NCI-H82 treated with DMSO at 0.1 percent for 48 hours (cell line): Measurements from ENCODE around the gene HRH1.
"Not testable (repeated sequence)": the region's sequence is repeated elsewhere in the genome, so short reads cannot be mapped to it uniquely, and the experiment has no call there.

Experiments
- DNase-seq: peaks from one replicate; lab custom pipeline; 2025; ENCODE audit not compliant: unreplicated experiment; lab: John Stamatoyannopoulos, UW

The HRH1 gene

GRCh38 chr3:11140713-11141104 is 13.6 kb upstream of the HRH1 start:
- DNase-seq, result no peak

GRCh38 chr3:11143476-11143875 is 10.8 kb upstream of the HRH1 start:
- DNase-seq, result no peak

DNA sequence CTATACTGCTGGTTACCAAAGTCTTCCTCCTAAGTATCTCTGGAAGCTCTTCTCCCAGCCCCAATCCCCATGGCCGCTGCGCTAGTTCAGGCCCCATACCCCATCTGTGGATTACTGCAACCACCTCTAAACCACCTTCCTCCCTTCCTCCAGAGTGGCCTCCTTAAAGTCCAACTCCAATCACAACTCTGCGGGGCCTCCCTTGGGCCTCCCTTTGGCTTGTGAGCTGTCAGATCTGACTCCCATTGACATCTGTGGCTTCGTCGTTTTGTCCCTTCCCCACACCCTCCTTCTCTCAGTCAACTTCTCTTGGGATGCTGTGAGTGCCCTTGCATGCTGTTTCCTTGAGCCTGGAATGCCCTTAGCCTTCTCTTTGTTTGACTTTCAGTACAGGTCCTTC is 9.3 kb upstream of the HRH1 start:
- no peak for DNase-seq

GRCh38 chr3:11145888-11146287 is 8.4 kb upstream of the HRH1 start:
- no peak for DNase-seq

DNA sequence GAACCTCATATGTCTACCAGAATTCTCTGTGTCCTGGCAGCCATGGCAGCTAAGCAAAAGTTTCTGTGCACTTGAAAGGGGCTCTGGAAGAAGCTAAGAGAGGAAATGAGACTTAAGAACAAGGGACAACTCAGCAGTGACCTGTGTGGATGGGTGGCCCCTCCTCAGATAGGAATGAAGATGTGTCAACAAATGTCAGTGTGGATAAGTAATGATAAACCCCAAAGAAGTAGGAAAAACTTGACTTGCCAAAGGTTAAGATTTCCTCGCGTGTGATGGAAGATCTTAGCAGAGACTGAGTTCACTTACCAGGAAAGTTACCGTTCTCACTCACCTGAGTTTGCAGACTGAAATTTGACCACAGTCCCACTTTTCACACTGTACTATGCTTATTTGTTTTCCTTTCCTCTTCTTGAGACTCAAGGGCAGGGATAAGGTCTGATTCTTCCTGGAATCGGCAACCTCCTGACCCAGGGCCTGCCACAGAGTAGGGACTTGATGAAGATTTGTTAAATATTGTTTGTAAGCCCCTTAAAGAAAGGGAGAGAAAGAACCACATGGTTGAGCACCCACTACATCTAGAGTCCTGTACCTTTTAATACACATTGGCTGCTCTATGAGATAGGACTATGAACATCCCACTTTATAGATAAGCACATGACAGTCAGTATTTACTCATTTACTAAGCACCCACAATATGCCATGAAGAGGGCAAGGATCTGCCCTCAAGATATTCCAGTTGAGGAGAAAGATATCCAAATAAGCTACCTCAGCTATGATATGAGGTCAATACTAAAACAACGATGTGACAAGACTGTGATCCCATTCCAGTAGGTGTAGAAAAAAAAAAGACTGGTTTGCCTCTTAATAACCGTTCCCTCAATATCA is 7.3 kb upstream of the HRH1 start:
- DNase-seq, result no peak

- no peak for DNase-seq
Observed at GRCh38 chr3:11150256-11150655, 4.0 kb upstream of the HRH1 start.

GRCh38 chr3:11152301-11152700 is 2.0 kb upstream of the HRH1 start:
- DNase-seq, result no peak

- DNase-seq, result no peak
Observed at GRCh38 chr3:11154953-11155325, 646 bp downstream of the HRH1 start.

DNA sequence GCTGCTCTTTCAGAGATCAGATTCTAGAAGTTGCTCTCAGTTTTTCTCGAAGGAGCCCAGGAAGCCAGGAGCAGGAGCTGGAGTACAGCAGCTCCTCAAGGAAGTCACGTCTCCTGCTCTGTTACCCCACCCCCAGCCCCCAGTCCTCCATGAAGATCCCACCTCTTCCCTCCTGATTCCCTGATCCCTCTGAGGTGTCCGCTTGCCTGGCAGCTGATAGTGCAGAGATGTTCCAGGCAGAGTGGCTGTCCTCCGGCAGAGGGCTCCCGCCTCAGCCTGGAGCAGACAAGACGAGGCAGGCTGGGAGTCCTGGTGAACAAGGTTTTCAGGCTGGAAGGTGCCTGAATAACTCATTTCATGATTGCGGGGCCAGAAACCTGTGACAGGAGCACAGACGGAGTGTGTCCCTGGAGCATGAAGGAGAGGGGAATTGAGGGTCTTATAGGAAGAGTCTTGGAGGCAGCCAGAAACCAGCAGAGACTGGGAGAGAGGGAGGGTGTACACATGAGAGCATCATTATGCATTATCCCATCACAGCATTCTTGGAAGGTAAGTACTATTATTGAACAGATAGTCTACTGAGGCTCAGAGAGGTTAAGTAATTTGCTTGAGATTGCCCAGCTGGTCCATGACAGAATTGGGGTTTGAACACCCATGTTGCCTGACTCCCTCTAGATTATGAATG is 1.2 kb downstream of the HRH1 start:
- no peak for DNase-seq

DNA sequence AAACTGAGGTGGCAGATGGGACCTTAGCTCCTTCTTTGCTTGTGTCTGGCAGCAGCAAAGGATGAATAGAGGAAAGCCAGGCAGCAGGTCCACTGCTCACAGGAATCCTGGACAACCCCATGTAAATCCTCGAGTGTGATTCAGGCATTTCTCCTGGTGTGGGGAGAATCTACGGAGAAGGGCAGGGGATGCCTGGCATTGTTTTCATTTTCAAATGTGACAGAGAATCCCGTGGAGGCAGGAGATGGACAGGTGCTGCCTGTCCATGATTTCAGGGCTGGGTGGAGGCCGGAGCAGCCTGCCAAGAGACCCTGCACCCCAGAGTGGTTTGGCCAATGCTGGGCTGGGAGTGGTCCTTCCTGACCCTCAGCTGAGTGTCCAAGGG is 1.7 kb downstream of the HRH1 start:
- no peak for DNase-seq

DNA sequence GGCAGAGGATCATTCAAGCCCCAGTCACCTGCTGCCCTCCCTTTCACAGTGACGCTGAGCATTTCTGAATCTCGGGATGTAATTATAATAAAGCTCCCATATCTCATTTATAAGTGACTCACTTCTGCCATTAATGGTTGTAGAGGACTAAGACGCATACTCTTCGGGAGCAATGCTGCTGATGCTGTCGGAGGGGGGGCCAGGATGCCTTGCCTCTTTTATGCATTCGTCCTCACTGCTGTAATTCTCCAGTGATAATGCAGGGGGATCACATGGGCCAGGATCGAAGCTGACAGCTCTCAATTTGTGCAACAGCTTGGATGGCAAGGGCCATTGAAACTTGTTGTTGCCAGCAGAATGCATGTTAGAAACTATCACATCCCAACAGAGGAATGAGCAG is 3.1 kb downstream of the HRH1 start:
- no peak for DNase-seq

- DNase-seq, result no peak
Observed at GRCh38 chr3:11159421-11159904, 5.2 kb downstream of the HRH1 start.

DNA sequence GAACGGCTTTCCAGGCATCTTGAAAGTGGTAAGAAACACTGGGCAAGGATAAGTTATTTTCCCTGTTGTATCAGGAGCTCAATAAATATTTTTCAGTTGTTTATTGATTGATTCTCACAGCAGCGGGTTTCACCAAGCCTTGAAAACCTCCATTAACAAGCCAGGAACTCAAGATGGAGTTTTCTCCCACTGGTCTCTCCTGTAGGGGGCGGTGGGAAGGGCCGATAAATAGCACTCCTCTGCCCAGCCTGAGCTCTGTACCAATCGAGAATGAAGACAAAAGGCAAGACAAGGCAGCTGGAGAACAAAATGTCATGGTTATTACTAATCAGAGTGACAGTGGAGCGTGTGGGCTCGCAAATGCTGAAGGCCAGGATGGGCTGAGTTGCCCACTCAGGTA is 7.4 kb downstream of the HRH1 start:
- no peak for DNase-seq

DNA sequence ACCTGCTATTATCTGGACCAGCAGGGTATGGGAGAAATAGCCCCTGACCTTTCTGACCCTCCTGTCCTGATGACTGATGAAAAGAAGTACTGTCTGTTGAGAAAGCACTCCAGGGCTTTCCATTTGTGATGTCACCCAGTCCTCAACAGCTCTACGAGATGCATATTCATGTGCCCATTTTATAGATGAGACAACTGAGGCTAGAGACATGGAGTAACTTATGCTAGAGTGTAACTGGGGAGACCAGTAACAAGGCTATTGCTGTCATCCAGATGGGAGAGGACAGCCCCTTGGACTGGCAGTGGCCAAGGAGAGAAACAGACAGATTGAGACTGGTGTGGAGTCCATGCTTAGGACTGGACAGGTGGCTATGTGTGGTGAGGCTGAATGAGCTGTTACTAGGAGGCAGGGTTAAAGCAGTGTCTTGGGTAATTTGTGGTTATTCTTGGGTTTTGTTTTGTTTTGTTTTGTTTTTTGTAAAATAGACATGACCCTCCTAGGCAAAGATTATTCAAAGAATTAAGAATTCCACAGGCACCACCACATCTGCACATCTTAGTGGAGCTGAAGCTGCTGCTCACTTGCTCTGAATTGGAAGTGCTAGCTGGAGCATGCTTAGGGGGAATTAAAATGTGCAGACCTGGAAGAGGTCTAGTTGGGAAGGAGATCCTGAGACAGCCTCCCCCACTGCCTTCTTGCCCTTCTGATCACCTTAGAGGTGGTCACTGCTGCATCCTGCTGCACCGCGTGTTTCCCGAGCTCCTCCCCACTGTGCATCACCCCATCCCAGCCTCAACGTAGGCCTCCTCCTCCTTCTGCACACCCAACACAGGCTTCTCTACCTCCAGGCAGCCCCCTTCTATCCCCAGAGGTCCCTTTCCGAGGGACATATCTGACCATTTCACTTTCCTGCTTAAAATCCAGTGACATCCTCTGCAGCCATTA is 8.4 kb downstream of the HRH1 start:
- no peak for DNase-seq

DNA sequence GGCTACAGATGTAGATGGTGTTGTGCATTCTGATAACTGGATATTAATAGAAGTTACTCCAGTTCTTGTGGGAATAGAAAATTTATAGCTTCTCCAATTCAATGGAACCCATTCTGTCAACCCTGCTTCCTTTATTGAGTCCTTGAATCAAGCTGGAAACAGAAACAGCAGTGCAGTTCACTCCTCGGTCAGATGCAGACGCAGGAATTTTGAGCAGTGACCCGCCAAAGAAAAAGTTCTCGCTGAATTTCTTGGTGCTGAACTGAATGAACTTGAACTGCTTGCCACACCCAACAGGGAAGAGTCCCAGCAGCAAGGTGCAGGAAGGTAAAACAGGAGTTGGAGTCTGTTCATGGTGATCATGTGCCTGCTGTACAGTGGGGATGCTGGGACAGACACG is 10.3 kb downstream of the HRH1 start:
- DNase-seq, result no peak

DNA sequence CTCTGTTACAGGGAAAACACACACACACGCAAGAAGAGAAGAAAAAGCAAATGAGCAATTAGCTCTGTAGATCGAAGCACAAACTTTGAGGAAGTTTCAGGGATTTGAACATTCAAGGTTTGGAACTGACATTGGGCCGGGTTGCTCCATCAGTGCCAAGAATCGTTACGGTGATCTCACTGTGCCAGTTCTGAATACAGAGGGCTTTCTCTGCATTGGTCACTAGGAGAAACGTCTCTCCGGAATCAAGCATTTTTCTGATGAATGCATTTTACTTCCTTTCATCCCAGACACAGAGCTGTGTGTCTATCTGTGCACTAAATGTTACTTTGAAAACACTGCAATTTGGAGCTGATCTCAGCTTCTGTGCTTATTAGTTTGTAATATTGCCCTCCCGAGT is 11.2 kb downstream of the HRH1 start:
- no peak for DNase-seq

DNA sequence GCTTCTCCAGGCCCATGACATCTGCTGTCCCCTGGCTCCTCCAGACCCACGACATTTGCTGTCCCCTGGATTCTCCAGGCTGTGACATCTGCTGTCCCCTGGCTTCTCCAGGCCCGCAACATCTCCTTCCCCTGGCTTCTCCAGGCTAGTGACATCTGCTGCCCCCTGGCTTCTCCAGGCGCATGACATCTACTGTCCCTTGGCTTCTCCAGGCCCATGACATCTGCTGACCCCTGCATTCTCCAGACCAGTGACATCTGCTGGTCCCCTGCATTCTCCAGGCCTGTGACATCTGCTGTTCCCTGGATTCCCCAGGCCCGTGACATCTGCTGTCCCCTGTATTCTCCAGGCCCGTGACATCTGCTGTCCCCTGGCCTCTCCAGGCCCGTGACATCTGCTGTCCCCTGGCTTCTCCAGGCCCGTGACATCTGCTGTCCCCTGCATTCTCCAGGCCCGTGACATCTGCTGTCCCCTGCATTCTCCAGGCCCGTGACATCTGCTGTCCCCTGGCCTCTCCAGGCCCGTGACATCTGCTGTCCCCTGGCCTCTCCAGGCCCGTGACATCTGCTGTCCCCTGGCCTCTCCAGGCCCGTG is 12.6 kb downstream of the HRH1 start:
- DNase-seq, result not testable (repeated sequence)

DNA sequence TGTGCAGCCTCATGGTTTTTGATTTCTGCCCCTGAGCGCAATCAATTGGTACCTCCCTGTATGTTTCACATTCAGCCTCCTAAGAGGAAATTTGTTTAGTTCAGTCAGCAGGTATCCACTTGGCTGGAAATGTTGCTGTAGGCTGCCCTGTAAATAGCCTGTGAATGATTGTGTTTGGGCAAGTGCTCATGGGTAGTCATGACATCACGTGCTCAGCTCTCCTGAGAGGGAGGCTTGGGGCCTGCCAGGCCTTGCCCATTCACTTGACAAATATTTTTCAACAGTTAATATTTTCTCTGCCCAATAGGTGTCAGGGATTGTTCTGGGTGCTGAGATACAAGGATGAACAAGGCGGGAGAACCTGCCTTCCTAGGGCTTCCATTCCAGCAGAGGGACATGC is 13.3 kb downstream of the HRH1 start:
- no peak for DNase-seq

DNA sequence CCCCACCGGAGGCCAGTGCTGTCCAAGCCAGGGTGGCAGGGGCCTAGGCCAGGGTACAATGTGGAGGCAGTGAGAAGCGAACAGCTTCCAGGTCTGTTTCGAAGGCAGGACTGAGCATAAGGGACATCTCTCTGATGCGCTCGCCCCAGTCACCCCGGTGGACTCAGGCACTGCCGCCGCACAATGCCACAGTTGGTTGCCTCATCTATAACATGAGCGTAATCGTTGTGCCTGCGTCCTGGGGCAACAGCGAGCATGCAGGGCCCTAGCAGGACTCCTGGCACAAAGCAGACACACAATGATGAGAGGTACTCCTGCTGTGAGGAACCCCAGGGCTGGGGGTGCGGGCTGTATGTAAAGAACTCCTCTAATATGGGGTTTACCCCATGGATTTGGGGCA is 14.1 kb downstream of the HRH1 start:
- no peak for DNase-seq

GRCh38 chr3:11168881-11169805 is 14.8 kb downstream of the HRH1 start:
- DNase-seq, result no peak
